GM12873 (cell line): ENCODE results near the gene DLK1.

Experiments
- CTCF ChIP-seq: IDR thresholded peaks from 2 replicates; pipeline ENCODE4 v1.5.1; 2012; ENCODE audit warnings: low read depth, mild to moderate bottlenecking, moderate library complexity, low read length, control low read depth; ENCODE audit not compliant: insufficient read depth; ENCODE audit errors: missing control alignments

Gene DLK1

GRCh38 chr14:100775831-100776591 is 49.3 kb downstream of the DLK1 start:
- TF ChIP-seq CTCF = no peak

- TF ChIP-seq CTCF = no peak
Observed at GRCh38 chr14:100776681-100777365, 50.1 kb downstream of the DLK1 start.

GRCh38 chr14:100777366-100777817 is 50.7 kb downstream of the DLK1 start:
- TF ChIP-seq CTCF = no peak

GRCh38 chr14:100777818-100778525 is 51.3 kb downstream of the DLK1 start:
- TF ChIP-seq CTCF = no peak

- TF ChIP-seq CTCF = no peak
Observed at GRCh38 chr14:100778526-100778882, 51.8 kb downstream of the DLK1 start.

GRCh38 chr14:100778951-100779690 is 52.4 kb downstream of the DLK1 start:
- TF ChIP-seq CTCF = no peak

GRCh38 chr14:100779691-100780080 is 53.0 kb downstream of the DLK1 start:
- TF ChIP-seq CTCF = no peak
